K562 (cell line): Measurements from ENCODE around the gene INPP1. TPM values are rescaled to one million over a fixed set of nuclear protein-coding genes. Genes with fewer than 3 reads are reported as not detected.
A peak's percentile ranks its signal among the peaks of the same experiment; 100 is the strongest.

Source experiments
- E2F6 ChIP-seq, 2 experiments: IDR thresholded peaks; 2 replicates each; pipeline ENCODE4 v1.6.1; 2011; ENCODE audit warnings: borderline replicate concordance in 1 of 2, control low read depth in 1 of 2, low read depth in 1 of 2, low read length in 1 of 2, mild to moderate bottlenecking in 1 of 2, mixed read lengths in 1 of 2, moderate library complexity in 1 of 2; ENCODE audit not compliant: insufficient read depth in 1 of 2, insufficient read length in 1 of 2, poor library complexity in 1 of 2, severe bottlenecking in 1 of 2; ENCODE audit errors: extremely low read depth in 1 of 2
- FOXK1 ChIP-seq: sonication (generic); formaldehyde crosslinking; IDR thresholded peaks from 2 replicates; pipeline ENCODE4 v1.8.0; 2022; ENCODE audit warnings: missing genetic modification reagents, mild to moderate bottlenecking, borderline replicate concordance
- FOXP4 ChIP-seq: sonication (generic); formaldehyde crosslinking; IDR thresholded peaks from 2 replicates; pipeline ENCODE4 v1.8.0; 2022; ENCODE audit warnings: mild to moderate bottlenecking, missing genetic modification reagents, borderline replicate concordance
- NCOA2 ChIP-seq, 2 experiments: fragments of 450-650 bp; IDR thresholded peaks; 2 replicates each; pipeline ENCODE4 v1.6.1; 2018; ENCODE audit warnings: mild to moderate bottlenecking in 2 of 2, moderate library complexity in 1 of 2; ENCODE audit not compliant: partially characterized antibody in 2 of 2
- NONO ChIP-seq, 2 experiments: fragments of 200-400 bp in 1 of 2; fragments of 450-650 bp in 1 of 2; formaldehyde crosslinking in 1 of 2; IDR thresholded peaks; 2 replicates each; pipeline ENCODE4 v1.6.1; 2017; ENCODE audit warnings: low read depth in 2 of 2, mild to moderate bottlenecking in 2 of 2, moderate library complexity in 2 of 2, low read length in 1 of 2
- TFAP4 ChIP-seq: sonication (generic); formaldehyde crosslinking; IDR thresholded peaks from 2 replicates; pipeline ENCODE4 v1.8.0; 2022; ENCODE audit warnings: missing genetic modification reagents, mild to moderate bottlenecking, moderate library complexity, borderline replicate concordance
- THAP7 ChIP-seq: fragments of 250-450 bp; sonication (Bioruptor Pico); IDR thresholded peaks from 2 replicates; pipeline ENCODE4 v1.5.0; 2021
- THRA ChIP-seq: fragments of 450-650 bp; IDR thresholded peaks from 2 replicates; pipeline ENCODE4 v1.6.1; 2017; ENCODE audit warnings: mild to moderate bottlenecking, moderate library complexity
- UBTF ChIP-seq, 2 experiments: IDR thresholded peaks; 2 replicates each; pipeline ENCODE4 v1.6.1; 2012; ENCODE audit warnings: improper control_type of control experiment in 2 of 2, low read depth in 2 of 2, low read length in 2 of 2, borderline replicate concordance in 1 of 2
- YY1 ChIP-seq, 3 experiments: IDR thresholded peaks; 2 replicates each; pipeline ENCODE4 v1.6.1; 2011; ENCODE audit warnings: low read length in 2 of 3, mild to moderate bottlenecking in 2 of 3, moderate library complexity in 2 of 3, borderline replicate concordance in 1 of 3, control low read depth in 1 of 3, low read depth in 1 of 3; ENCODE audit not compliant: insufficient read depth in 3 of 3, insufficient replicate concordance in 2 of 3, control insufficient read depth in 1 of 3, insufficient read length in 1 of 3; ENCODE audit errors: extremely low read depth in 1 of 3
- ZEB2 ChIP-seq: fragments of 450-650 bp; IDR thresholded peaks from 2 replicates; pipeline ENCODE4 v1.6.1; 2016
- ZFX ChIP-seq: sonication (generic); formaldehyde crosslinking; IDR thresholded peaks from 2 replicates; pipeline ENCODE4 v1.8.0; 2022; ENCODE audit warnings: mild to moderate bottlenecking, missing genetic modification reagents, moderate library complexity
- polyA plus RNA-seq, 8 experiments: library from polyadenylated mRNA; depleted of rRNA in 4 of 8; stranded (reverse) in 5 of 8; unstranded in 3 of 8; fragments of >200 nt; fragmentation: Nextera tagmentation in 2 of 8; fragmentation: Illumina TruSeq in 1 of 8; extraction: Ambion mirVana in 2 of 8; extraction: Trizol in 1 of 8; gene quantifications; 2 replicates each; pipeline versions ENCODE4 v1.2.1 to v1.2.3, GENCODE V29; 2011 to 2014; ENCODE audit warnings: inconsistent platforms in 1 of 8, missing spikeins in 1 of 8
- total RNA-seq, 7 experiments: library from RNA; depleted of rRNA in 6 of 7; stranded (reverse); fragments of >200 nt in 6 of 7; fragmentation: Illumina TruSeq in 2 of 7; extraction: Trizol in 2 of 7; gene quantifications; 2 replicates each; pipeline versions ENCODE4 v1.2.1 to v1.2.3, GENCODE V29; 2011 to 2021; ENCODE audit warnings: low replicate concordance in 1 of 7

The INPP1 gene
- total and polyA plus RNA-seq, 9 of the 15 experiments (the other 6 are each of a cell fraction or from before 2014, with no cell fraction given): 3.7 to 11.8 (median 6.5) TPM

- TF ChIP-seq THAP7 (CRISPR knock-in tag) (0 out of 2 replicates have a peak, but pooled peaks have one; percentile 16), THRA (peak; percentile 76), TFAP4 (0 out of 2 replicates have a peak, but pooled peaks have one; percentile 32), NONO (IDR thresholded peaks at IDR 0.05; ENCODE audit: low read depth in 2 of 2, low read length in 1 of 2) (peak; percentile 17 to 29; a peak in 1 of 4 replicates), YY1 (IDR thresholded peaks at IDR 0.05; ENCODE audit: borderline replicate concordance in 1 of 3, control insufficient read depth in 1 of 3, extremely low read depth in 1 of 3, insufficient read depth in 3 of 3, insufficient read length in 1 of 3, insufficient replicate concordance in 2 of 3, low read depth in 1 of 3, low read length in 2 of 3) (peak in 1 of 3 experiments; percentile 2), NCOA2 (IDR thresholded peaks at IDR 0.05; ENCODE audit: partially characterized antibody in 2 of 2) (no peak), E2F6 (IDR thresholded peaks at IDR 0.05; ENCODE audit: borderline replicate concordance in 1 of 2, extremely low read depth in 1 of 2, insufficient read depth in 1 of 2, insufficient read length in 1 of 2, low read depth in 1 of 2, low read length in 1 of 2, poor library complexity in 1 of 2, severe bottlenecking in 1 of 2) (peak in 1 of 2 experiments; percentile 39), FOXP4 (CRISPR knock-in tag) (0 out of 2 replicates have a peak, but pooled peaks have one; percentile 46), ZEB2 (0 out of 2 replicates have a peak, but pooled peaks have one; percentile 36), ZFX (CRISPR knock-in tag) (peak; percentile 71), UBTF (IDR thresholded peaks at IDR 0.05; ENCODE audit: borderline replicate concordance in 1 of 2, low read depth in 2 of 2, low read length in 2 of 2) (peak in 1 of 2 experiments; percentile 90; a peak in 2 of 4 replicates), FOXK1 (CRISPR knock-in tag) (0 out of 2 replicates have a peak, but pooled peaks have one; percentile 26)
Measured at GRCh38 chr2:190407662-190408537, 64.5 kb downstream of the INPP1 start, which contains the start of gene MFSD6 (continued).
